Stimulated activated effector memory CD8-positive, alpha-beta T cell treated with anti-CD3 and anti-CD28 coated beads, Interleukin-12 subunit alpha, Interleukin-12 subunit beta, amount 100 ng/mL, for 72 hours (primary cell): ENCODE data around the gene SGIP1.
"Not testable (repeated sequence)": the region's sequence is repeated elsewhere in the genome, so short reads cannot be mapped to it uniquely, and the experiment has no call there.

Experiments used
- ATAC-seq: fragments of 150-1000 bp; cut with Tn5 transposase; 2 replicates; pipeline ENCODE4 v1.10.0; 2021
- DNase-seq, 2 donors: peaks; one replicate each; pipeline ENCODE4 v3.0.0; 2021 to 2022; ENCODE audit warnings: low spot score in 2 of 2
- H3K27ac Mint-ChIP-seq: one replicate; pipeline ENCODE4 v1.8.0; 2022; ENCODE audit warnings: mild to moderate bottlenecking, mixed read lengths
- H3K36me3 Mint-ChIP-seq: one replicate; pipeline ENCODE4 v1.8.0; 2022; ENCODE audit warnings: mild to moderate bottlenecking, mixed read lengths
- H3K4me1 Mint-ChIP-seq: one replicate; pipeline ENCODE4 v1.8.0; 2022; ENCODE audit warnings: mixed read lengths
- H3K4me3 Mint-ChIP-seq: one replicate; pipeline ENCODE4 v1.8.0; 2022; ENCODE audit warnings: mild to moderate bottlenecking, mixed read lengths
- H3K9me3 Mint-ChIP-seq: one replicate; pipeline ENCODE4 v1.8.0; 2022; ENCODE audit warnings: mixed read lengths

SGIP1 gene

GRCh38 chr1:66562561-66562960 lies 28.6 kb downstream of the SGIP1 start:
- no peaks in the 10 kb centered on the region for H3K9me3 Mint-ChIP-seq
- DNase-seq (no peak), ATAC-seq (no peak)
- H3K36me3 Mint-ChIP-seq: no peaks in the 10 kb centered on the region
- H3K27ac Mint-ChIP-seq: no peak overlapping the region
- H3K4me3 Mint-ChIP-seq: no peak overlapping the region
- H3K4me1 Mint-ChIP-seq: no peaks in the 10 kb centered on the region

- H3K4me3 Mint-ChIP-seq: no peak overlapping the region
- no peak for DNase-seq
- H3K27ac Mint-ChIP-seq: no peak overlapping the region
- H3K36me3 Mint-ChIP-seq: no peaks in the 10 kb centered on the region
- no peaks in the 10 kb centered on the region for H3K9me3 Mint-ChIP-seq
- no peaks in the 10 kb centered on the region for H3K4me1 Mint-ChIP-seq
- no peak for ATAC-seq
Observed at GRCh38 chr1:66563094-66563800, 29.3 kb downstream of the SGIP1 start.

- Mint-ChIP-seq H3K27ac (no peak overlapping the region), H3K4me3 (no peak overlapping the region), H3K4me1 (no peaks in the 10 kb centered on the region), H3K9me3 (no peaks in the 10 kb centered on the region), H3K36me3 (no peaks in the 10 kb centered on the region)
- DNase-seq (no peak), ATAC-seq (peak; percentile 34)
Observed at GRCh38 chr1:66563941-66564630, 30.1 kb downstream of the SGIP1 start.

- DNase-seq (no peak), ATAC-seq (no peak)
- no peaks in the 10 kb centered on the region for H3K36me3 Mint-ChIP-seq
- no peaks in the 10 kb centered on the region for H3K4me1 Mint-ChIP-seq
- H3K9me3 Mint-ChIP-seq: no peaks in the 10 kb centered on the region
- no peak overlapping the region for H3K27ac Mint-ChIP-seq
- H3K4me3 Mint-ChIP-seq: no peak overlapping the region
Observed at GRCh38 chr1:66570196-66570595, 36.2 kb downstream of the SGIP1 start.

GRCh38 chr1:66571789-66572188 lies 37.8 kb downstream of the SGIP1 start:
- Mint-ChIP-seq H3K27ac (no peak overlapping the region), H3K4me1 (no peaks in the 10 kb centered on the region), H3K4me3 (no peak overlapping the region), H3K9me3 (no peaks in the 10 kb centered on the region), H3K36me3 (no peaks in the 10 kb centered on the region)
- ATAC-seq: no peak
- no peak for DNase-seq

GRCh38 chr1:66575739-66576138 lies 41.8 kb downstream of the SGIP1 start:
- Mint-ChIP-seq H3K9me3 (no peaks in the 10 kb centered on the region), H3K36me3 (no peaks in the 10 kb centered on the region), H3K27ac (no peak overlapping the region), H3K4me1 (no peaks in the 10 kb centered on the region), H3K4me3 (no peak overlapping the region)
- DNase-seq (no peak), ATAC-seq (no peak)

GRCh38 chr1:66576645-66577044 lies 42.7 kb downstream of the SGIP1 start:
- no peak for DNase-seq
- H3K4me3 Mint-ChIP-seq: no peak overlapping the region
- ATAC-seq: no peak
- no peak overlapping the region for H3K27ac Mint-ChIP-seq
- no peaks in the 10 kb centered on the region for H3K9me3 Mint-ChIP-seq
- H3K36me3 Mint-ChIP-seq: no peaks in the 10 kb centered on the region
- H3K4me1 Mint-ChIP-seq: no peaks in the 10 kb centered on the region

- Mint-ChIP-seq H3K27ac (no peak overlapping the region), H3K36me3 (no peaks in the 10 kb centered on the region), H3K9me3 (no peaks in the 10 kb centered on the region), H3K4me1 (no peaks in the 10 kb centered on the region), H3K4me3 (no peak overlapping the region)
- no peak for ATAC-seq
- no peak for DNase-seq
Observed at GRCh38 chr1:66578841-66579240, 44.9 kb downstream of the SGIP1 start.

- Mint-ChIP-seq H3K4me1 (no peaks in the 10 kb centered on the region), H3K36me3 (no peaks in the 10 kb centered on the region), H3K27ac (no peak overlapping the region), H3K4me3 (no peak overlapping the region), H3K9me3 (no peaks in the 10 kb centered on the region)
- ATAC-seq (no peak), DNase-seq (no peak)
Observed at GRCh38 chr1:66580081-66580480, 46.1 kb downstream of the SGIP1 start.

- Mint-ChIP-seq H3K4me3 (no peak overlapping the region), H3K27ac (no peak overlapping the region), H3K4me1 (no peaks in the 10 kb centered on the region), H3K36me3 (no peaks in the 10 kb centered on the region), H3K9me3 (no peaks in the 10 kb centered on the region)
- ATAC-seq (no peak), DNase-seq (no peak)
Observed at GRCh38 chr1:66583021-66583420, 49.1 kb downstream of the SGIP1 start.

- H3K36me3 Mint-ChIP-seq: no peaks in the 10 kb centered on the region
- no peaks in the 10 kb centered on the region for H3K9me3 Mint-ChIP-seq
- DNase-seq: no peak
- H3K27ac Mint-ChIP-seq: no peak overlapping the region
- H3K4me1 Mint-ChIP-seq: no peaks in the 10 kb centered on the region
- ATAC-seq: no peak
- no peak overlapping the region for H3K4me3 Mint-ChIP-seq
Observed at GRCh38 chr1:66585002-66585401, 51.0 kb downstream of the SGIP1 start.

- Mint-ChIP-seq H3K4me1 (no peaks in the 10 kb centered on the region), H3K36me3 (no peaks in the 10 kb centered on the region), H3K4me3 (no peak overlapping the region), H3K27ac (no peak overlapping the region), H3K9me3 (no peaks in the 10 kb centered on the region)
- no peak for DNase-seq
- no peak for ATAC-seq
Observed at GRCh38 chr1:66589326-66589725, 55.4 kb downstream of the SGIP1 start.

GRCh38 chr1:66592106-66592507 lies 58.2 kb downstream of the SGIP1 start:
- H3K36me3 Mint-ChIP-seq, ATAC-seq, H3K4me1 Mint-ChIP-seq: not testable (repeated sequence)

GRCh38 chr1:66596191-66596590 lies 62.2 kb downstream of the SGIP1 start:
- Mint-ChIP-seq H3K4me3 (no peak overlapping the region), H3K4me1 (no peaks in the 10 kb centered on the region), H3K36me3 (no peaks in the 10 kb centered on the region), H3K9me3 (no peaks in the 10 kb centered on the region), H3K27ac (no peak overlapping the region)
- no peak for ATAC-seq
- DNase-seq: no peak

More at GRCh38 chr1:66592106-66592507, 58.2 kb downstream of the SGIP1 start:
- H3K27ac Mint-ChIP-seq, H3K9me3 Mint-ChIP-seq, H3K4me3 Mint-ChIP-seq, DNase-seq: not testable (repeated sequence)

- H3K4me3 Mint-ChIP-seq: no peak overlapping the region
Observed at GRCh38 chr1:66597500-66597899, 63.5 kb downstream of the SGIP1 start.

GRCh38 chr1:66598670-66599069 lies 64.7 kb downstream of the SGIP1 start:
- no peak overlapping the region for H3K27ac Mint-ChIP-seq
- no peak overlapping the region for H3K4me3 Mint-ChIP-seq
- ATAC-seq (no peak), DNase-seq (no peak)
- H3K4me1 Mint-ChIP-seq: no peaks in the 10 kb centered on the region
- H3K9me3 Mint-ChIP-seq: no peaks in the 10 kb centered on the region
- no peaks in the 10 kb centered on the region for H3K36me3 Mint-ChIP-seq

More at GRCh38 chr1:66597500-66597899, 63.5 kb downstream of the SGIP1 start:
- ATAC-seq: no peak
- Mint-ChIP-seq H3K36me3 (no peaks in the 10 kb centered on the region), H3K27ac (no peak overlapping the region), H3K9me3 (no peaks in the 10 kb centered on the region), H3K4me1 (no peaks in the 10 kb centered on the region)
- DNase-seq: no peak
